ENCODE results near the gene CHKB. TPM values are rescaled to one million over a fixed set of nuclear protein-coding genes. Genes with fewer than 3 reads are reported as not detected.

CHKB gene
- total RNA-seq, 2 donors from 2014 or later: 43.3 to 122 TPM

DNA sequence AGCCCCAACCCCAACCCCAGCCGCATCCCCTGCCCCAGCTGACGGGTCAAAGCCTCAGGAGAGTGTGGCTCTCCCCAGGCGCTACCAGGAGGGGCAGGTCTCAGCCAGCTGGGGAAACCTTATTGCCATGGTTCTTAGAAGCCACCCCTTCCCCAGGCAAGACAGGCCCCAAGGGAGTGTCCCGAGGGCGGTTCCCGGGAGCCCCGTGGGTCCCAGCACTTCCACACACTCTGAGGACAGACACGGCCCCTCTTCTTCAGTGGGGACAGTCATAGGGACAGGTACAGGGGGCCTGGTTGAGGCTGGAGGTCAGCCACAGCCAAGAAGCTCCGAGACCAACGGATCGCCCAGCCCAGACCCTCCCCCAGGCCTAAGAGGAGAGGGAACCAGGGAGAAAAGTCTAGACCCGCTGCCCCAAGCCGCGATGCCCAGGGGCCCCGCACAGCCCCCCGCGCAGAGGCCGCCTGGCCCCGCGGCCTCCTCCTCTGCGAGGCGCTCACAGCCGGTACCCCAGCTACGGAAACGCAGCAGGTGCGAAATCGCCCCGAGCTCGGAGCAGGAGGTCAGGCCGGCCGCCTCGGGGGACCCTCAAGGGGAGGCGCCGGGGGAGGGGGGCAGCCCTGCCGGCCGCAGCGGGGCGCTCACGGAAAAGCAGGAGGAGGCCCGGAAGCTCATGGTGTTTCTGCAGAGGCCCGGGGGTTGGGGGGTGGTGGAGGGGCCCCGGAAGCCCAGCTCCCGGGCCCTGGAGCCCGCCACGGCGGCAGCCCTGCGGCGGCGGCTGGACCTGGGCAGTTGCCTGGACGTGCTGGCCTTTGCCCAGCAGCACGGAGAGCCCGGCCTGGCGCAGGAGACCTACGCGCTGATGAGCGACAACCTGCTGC lies 34.4 kb downstream of the CHKB start:
- no peak overlapping the region for H3K27ac ChIP-seq
- TF ChIP-seq POLR2A (IDR thresholded peaks at IDR 0.05): no peak
- TF ChIP-seq, protein P1, sequence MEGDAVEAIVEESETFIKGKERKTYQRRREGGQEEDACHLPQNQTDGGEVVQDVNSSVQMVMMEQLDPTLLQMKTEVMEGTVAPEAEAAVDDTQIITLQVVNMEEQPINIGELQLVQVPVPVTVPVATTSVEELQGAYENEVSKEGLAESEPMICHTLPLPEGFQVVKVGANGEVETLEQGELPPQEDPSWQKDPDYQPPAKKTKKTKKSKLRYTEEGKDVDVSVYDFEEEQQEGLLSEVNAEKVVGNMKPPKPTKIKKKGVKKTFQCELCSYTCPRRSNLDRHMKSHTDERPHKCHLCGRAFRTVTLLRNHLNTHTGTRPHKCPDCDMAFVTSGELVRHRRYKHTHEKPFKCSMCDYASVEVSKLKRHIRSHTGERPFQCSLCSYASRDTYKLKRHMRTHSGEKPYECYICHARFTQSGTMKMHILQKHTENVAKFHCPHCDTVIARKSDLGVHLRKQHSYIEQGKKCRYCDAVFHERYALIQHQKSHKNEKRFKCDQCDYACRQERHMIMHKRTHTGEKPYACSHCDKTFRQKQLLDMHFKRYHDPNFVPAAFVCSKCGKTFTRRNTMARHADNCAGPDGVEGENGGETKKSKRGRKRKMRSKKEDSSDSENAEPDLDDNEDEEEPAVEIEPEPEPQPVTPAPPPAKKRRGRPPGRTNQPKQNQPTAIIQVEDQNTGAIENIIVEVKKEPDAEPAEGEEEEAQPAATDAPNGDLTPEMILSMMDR (IDR thresholded peaks at IDR 0.05): no peak
- peaks cover 22% of the 10 kb centered on the region for H3K4me1 ChIP-seq
- intact Hi-C loops (cut with DNase I): no loop called here
- ATAC-seq (peak; percentile 47), DNase-seq (peak in 3 of 4 donors; percentile 39 to 49 (median 45))
- 0 to 21% methylated on average over 7 to 34 of the region's 56 CpGs for WGBS, 2 donors
- no peaks in the 10 kb centered on the region for H3K9me3 ChIP-seq
- H3K27me3 ChIP-seq: peaks cover 0 to 23% of the 10 kb centered on the region in 2 donors
- H3K36me3 ChIP-seq (replicated peaks in 1 of 2; ENCODE audit: insufficient read depth in 1 of 2, low read depth in 2 of 2): no peaks in the 10 kb centered on the region
- no peak overlapping the region for H3K4me3 ChIP-seq

DNA sequence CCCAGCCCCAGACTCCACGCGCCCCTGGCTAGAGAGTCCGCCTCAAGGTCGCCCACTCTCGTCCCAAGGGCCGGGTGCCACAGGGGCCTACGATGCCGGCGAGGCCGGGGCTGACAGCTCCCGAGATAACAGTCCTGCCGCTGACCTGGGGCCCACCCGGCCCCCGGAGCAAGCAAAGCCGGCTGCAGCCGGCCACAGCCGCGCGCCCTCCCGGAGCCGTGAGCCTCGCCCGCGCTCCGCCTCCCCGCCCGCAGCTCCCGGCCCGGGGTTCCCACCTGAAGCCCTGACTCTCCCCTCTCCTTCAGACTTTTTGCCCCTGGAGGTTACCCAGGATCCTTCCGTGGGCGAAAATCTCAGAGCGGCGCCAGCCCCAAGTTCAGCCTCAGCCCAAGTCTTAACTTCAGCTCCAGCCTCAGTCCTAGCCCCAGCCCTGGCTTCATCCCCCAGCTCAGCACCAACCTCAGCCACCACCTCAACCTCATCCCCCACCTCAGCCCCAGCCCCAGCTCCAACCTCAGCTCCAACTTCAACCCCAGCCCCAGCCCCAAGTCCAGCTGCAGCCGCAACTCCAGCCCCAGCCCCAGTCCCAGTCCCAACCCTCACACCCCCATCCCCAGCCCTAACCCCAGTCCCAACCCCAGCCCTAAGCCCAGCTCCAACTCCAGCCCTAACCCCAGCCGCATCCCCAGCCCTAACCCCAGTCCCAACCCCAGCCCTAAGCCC lies 35.2 kb downstream of the CHKB start:
- WGBS, 2 donors: 36 to 37% methylated on average over 17 to 33 of the region's 35 CpGs
- Histone ChIP-seq H3K4me1 (peaks cover 22% of the 10 kb centered on the region), H3K4me3 (no peak overlapping the region), H3K36me3 (replicated peaks in 1 of 2; ENCODE audit: insufficient read depth in 1 of 2, low read depth in 2 of 2) (no peaks in the 10 kb centered on the region), H3K9me3 (no peaks in the 10 kb centered on the region), H3K27ac (no peak overlapping the region), H3K27me3 (peaks cover 0 to 23% of the 10 kb centered on the region in 2 donors)
- intact Hi-C loops (cut with DNase I): no loop called here
- no peak for TF ChIP-seq POLR2A (IDR thresholded peaks at IDR 0.05)
- TF ChIP-seq, protein P1 (IDR thresholded peaks at IDR 0.05): no peak
- DNase-seq: no peak
- ATAC-seq: no peak

DNA sequence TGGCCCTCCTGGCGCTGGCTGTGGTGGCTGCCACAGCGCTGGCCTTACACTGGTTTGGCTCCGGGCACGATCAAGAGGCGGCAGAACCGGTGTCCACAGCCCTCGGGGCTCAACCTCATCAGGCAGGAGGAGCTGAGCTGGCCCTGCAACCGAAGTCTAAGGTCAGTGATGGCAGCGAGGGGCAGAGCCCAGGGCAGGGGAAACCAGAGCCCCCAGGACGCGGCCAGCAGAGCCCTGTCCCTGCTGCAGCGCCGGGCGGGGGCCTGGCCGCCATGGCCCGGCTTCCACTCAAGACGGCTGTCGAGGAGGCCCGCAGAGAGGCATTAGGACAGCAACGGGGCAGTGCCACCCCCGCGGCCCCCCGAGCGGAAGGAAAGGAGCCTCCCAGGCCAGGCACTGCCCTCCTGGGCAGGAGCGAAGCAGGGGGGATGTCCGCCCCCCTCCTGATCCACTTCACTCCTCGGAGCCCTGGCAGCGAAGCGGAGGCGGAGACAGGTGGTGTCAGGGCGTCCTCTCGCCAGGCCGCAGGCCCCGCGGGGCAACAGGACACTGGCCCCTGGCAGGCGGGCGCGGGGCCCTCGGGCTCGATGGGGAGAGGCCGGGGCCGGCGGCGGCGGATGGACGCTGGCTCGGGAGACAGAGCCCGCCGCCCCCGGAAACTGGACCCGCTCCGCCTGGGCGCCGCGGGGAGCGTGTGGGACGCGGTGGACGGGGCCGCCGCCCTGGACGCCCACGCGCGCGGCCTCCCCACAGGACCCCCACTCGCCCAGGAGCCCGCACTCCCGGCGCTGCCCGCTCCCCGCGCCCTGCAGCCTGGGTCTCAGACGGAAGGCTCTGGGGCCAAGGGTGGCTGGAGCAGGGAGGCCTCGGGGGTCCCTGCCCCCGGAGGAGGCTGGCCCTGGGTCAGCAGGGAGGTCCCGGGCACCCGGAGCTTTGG lies 36.1 kb downstream of the CHKB start:
- 70% methylated on average over 49 of the region's 78 CpGs; no CpG with 5 or more reads in 1 of the 2 donors for WGBS, 2 donors
- no peak overlapping the region for H3K4me3 ChIP-seq
- H3K27me3 ChIP-seq: peaks cover 0 to 23% of the 10 kb centered on the region in 2 donors
- DNase-seq (no peak), ATAC-seq (no peak)
- no peaks in the 10 kb centered on the region for H3K36me3 ChIP-seq (replicated peaks in 1 of 2; ENCODE audit: insufficient read depth in 1 of 2, low read depth in 2 of 2)
- intact Hi-C loops (cut with DNase I): no loop called here
- no peaks in the 10 kb centered on the region for H3K9me3 ChIP-seq
- H3K4me1 ChIP-seq: peaks cover 22% of the 10 kb centered on the region
- no peak overlapping the region for H3K27ac ChIP-seq
- TF ChIP-seq, protein P1 (IDR thresholded peaks at IDR 0.05): no peak
- no peak for TF ChIP-seq POLR2A (IDR thresholded peaks at IDR 0.05)

DNA sequence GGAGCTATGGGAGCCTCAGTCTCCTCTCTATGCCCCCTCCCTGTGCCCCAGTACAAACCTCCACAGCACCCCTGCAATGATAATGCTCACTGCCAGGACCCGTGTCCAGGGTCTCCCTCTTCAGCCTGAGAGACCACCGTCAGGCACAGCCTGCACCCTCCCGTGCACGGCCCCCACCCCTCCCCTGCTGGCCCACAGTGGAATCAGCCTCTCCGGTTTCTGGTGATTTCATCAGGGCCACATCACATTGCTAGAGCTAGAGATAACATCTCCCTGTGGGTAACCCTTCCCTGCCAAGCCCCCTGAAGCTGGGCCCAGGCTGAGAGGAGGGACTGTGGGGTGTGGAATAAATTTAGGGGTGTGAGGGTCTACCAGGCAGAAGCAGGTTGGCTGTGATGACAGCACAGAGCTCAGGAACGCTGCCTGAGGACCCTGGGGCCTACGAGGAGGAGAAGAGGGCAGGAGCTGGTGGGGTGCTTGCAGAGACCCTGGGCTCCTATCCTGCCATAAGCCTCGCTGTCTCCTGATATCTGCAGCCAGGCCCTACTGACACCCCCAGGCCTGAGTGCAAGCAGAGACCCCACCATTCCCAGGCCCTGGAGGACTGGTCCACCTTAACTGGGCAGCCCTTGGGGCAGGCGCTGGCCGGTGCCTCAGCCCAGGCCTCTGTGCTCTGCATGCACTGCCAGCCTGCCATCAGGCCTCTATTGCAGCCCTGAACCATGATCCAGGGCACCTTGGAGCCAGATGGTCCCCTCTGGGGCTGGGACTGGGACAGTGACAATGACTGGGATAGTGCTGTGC lies 36.9 kb downstream of the CHKB start, which contains the start of gene KLHDC7B:
KLHDC7B (plus strand) TSS at position 378 of the 804 bp plus-strand sequence; CDS start at position 723, 345 bp downstream.
- ATAC-seq (no peak), DNase-seq (no peak)
- H3K27ac ChIP-seq: peak within 1 kb of the TSS in 2 of 4 donors; percentile 42 to 90
- peaks cover 0 to 23% of the 10 kb centered on the region in 2 donors for H3K27me3 ChIP-seq
- H3K9me3 ChIP-seq: no peaks in the 10 kb centered on the region
- TF ChIP-seq POLR2A (IDR thresholded peaks at IDR 0.05): no peak
- TF ChIP-seq, protein P1 (IDR thresholded peaks at IDR 0.05): no peak
- H3K36me3 ChIP-seq (replicated peaks in 1 of 2; ENCODE audit: insufficient read depth in 1 of 2, low read depth in 2 of 2): no peaks in the 10 kb centered on the region
- 68 to 70% methylated on average over 4 to 9 of the region's 10 CpGs for WGBS, 2 donors
- no peak within 1 kb of the TSS for H3K4me3 ChIP-seq
- intact Hi-C loops (cut with DNase I): no loop called here
- peaks cover 22% of the 10 kb centered on the region for H3K4me1 ChIP-seq

Data from body of pancreas (tissue), 4 donors.